Islet of Langerhans (tissue), 1 donor: ENCODE measurements around the gene OPTC.
"Not testable (repeated sequence)": the region's sequence is repeated elsewhere in the genome, so short reads cannot be mapped to it uniquely, and the experiment has no call there.

Experiments used
- FAIRE-seq: peaks from one replicate; lab custom pipeline; 2011; peaks lifted over from hg19 to GRCh38; lab: Jason Lieb, UNC

OPTC gene

GRCh38 chr1:203517426-203518110 lies 23.6 kb downstream of the OPTC start:
- FAIRE-seq: no peak

GRCh38 chr1:203518139-203518538 lies 24.2 kb downstream of the OPTC start:
- not testable (repeated sequence) for FAIRE-seq

GRCh38 chr1:203518541-203518940 lies 24.6 kb downstream of the OPTC start:
- FAIRE-seq: no peak

- FAIRE-seq: no peak
Observed at GRCh38 chr1:203519053-203519840, 25.3 kb downstream of the OPTC start.

- FAIRE-seq: no peak
Observed at GRCh38 chr1:203519896-203520295, 25.9 kb downstream of the OPTC start.

GRCh38 chr1:203520315-203520714 lies 26.4 kb downstream of the OPTC start:
- FAIRE-seq: no peak

- FAIRE-seq: no peak
Observed at GRCh38 chr1:203521074-203521794, 27.3 kb downstream of the OPTC start.

GRCh38 chr1:203521812-203522211 lies 27.9 kb downstream of the OPTC start:
- FAIRE-seq: no peak

- FAIRE-seq: no peak
Observed at GRCh38 chr1:203522237-203522636, 28.3 kb downstream of the OPTC start.

- FAIRE-seq: no peak
Observed at GRCh38 chr1:203523667-203524066, 29.7 kb downstream of the OPTC start.

- no peak for FAIRE-seq
Observed at GRCh38 chr1:203524152-203524551, 30.2 kb downstream of the OPTC start.

- no peak for FAIRE-seq
Observed at GRCh38 chr1:203524824-203525223, 30.9 kb downstream of the OPTC start.

GRCh38 chr1:203525685-203526084 lies 31.7 kb downstream of the OPTC start:
- no peak for FAIRE-seq

GRCh38 chr1:203526130-203526529 lies 32.2 kb downstream of the OPTC start:
- no peak for FAIRE-seq

- no peak for FAIRE-seq
Observed at GRCh38 chr1:203526572-203526971, 32.6 kb downstream of the OPTC start.

GRCh38 chr1:203527013-203527412 lies 33.1 kb downstream of the OPTC start:
- FAIRE-seq: no peak

GRCh38 chr1:203528063-203528462 lies 34.1 kb downstream of the OPTC start:
- FAIRE-seq: no peak

GRCh38 chr1:203528976-203529835 lies 35.3 kb downstream of the OPTC start:
- FAIRE-seq: no peak

GRCh38 chr1:203531063-203531462 lies 37.1 kb downstream of the OPTC start:
- FAIRE-seq: no peak

GRCh38 chr1:203534012-203534411 lies 40.1 kb downstream of the OPTC start:
- FAIRE-seq: no peak

GRCh38 chr1:203534526-203534925 lies 40.6 kb downstream of the OPTC start:
- FAIRE-seq: no peak

GRCh38 chr1:203536575-203536974 lies 42.6 kb downstream of the OPTC start:
- FAIRE-seq: no peak
